ENCODE results near the gene SIGLEC11.

SIGLEC11 gene

GRCh38 chr19:49924004-49924880 lies 36.7 kb downstream of the SIGLEC11 start:
- no peak for DNase-seq

DNA sequence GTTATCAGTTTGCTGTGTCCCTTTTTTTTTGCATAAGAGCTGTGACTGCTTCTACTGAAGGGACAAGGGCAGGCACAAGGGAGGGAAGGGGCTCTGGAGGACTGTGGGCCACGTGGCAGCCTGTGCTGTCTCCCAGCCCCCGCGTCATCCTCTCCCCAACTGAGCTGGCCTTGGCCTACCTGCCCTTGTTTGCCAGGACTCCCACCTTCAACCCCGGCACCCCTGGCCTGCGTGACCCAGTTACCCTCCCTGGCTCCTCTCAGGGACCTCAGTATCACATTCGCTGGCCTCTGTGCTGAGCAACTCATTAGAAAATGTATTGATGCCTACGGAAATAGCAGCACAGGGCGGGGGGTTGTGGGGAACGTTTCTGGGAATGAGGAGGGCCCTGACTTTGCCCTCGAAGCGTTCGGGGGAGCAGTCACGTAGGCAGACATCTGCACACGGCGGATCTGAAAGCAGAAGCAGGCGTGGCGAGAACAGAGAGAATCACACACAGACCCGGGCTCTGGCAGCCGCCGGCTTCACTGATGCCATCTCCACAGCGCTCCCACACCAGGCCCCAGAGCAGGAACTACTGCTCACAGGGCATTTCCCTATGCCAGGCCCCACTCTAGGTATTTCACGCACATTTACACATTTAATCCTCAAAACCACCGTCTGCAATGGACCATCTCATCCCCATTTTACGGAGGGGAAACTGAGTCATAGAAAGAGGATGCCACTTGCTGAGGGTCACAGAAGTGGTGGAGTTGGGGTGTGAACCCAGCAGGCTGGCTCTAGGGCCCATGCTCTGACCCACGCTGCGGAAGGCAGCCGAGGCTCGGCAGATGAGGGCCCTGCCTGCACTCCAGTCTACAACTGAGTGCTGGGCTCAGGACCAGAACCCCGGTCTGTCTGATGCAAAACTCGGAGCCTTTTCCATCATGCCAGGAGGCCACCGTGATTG lies 37.6 kb downstream of the SIGLEC11 start:
- DNase-seq: no peak

- no peak for DNase-seq
Observed at GRCh38 chr19:49921871-49922795, 38.8 kb downstream of the SIGLEC11 start.

DNA sequence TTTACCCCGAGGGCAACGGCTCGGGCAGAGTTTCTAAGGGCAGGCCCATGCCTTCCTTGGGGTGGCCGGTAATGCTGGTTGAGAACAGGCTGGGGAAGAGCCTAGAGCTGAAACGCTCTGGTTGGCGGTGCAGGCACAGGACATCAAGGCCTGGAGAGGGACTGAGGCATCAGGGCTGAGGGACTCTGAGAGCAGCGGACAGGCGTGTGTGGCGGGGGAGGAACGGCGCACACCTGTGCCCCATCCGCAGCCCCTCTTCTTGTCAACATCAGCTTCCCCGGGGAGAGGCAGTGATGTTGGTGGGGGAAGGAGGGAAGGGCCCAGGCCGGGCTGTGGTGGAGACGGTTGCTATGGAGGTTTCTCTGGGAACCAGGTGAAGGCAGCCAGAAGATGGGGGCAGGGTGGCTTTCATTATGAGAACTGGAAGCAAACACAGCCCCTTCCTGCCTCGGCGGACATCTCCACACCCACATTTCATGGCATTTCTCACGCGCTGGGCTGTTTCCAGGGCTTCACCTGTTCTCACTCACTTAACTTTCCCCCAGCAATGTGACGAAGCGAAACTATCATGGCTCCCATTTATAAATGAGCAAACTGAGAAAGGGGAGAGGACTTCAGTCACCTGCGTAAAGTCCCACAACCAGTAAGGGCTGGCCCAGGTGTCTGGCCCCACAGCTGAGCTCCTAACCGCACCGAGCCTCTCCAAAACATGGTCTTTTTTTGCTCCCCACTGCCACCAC lies 40.2 kb downstream of the SIGLEC11 start:
- no peak for DNase-seq

- DNase-seq: no peak
Observed at GRCh38 chr19:49918089-49918488, 42.9 kb downstream of the SIGLEC11 start.

- DNase-seq: no peak
Observed at GRCh38 chr19:49916839-49917733, 43.9 kb downstream of the SIGLEC11 start.

DNA sequence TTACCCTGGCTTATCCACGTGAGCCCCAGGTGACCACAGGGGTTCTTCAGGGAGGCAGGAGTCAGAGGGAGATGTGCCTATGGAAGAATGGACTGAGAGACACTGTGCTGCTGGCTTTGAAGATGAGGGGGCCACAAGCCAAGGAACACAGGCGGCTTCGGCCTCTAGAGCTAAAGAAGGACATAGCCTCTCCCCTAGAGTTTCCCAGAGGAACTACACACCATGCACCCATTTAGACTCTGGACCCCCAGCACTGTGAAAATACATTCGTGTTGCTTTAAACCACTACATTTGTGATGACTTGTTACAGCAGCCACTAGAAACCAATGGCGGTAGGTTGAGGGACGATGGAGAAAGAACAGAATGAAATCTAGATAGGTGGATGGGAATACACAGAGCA lies 45.7 kb downstream of the SIGLEC11 start:
- DNase-seq: no peak

GRCh38 chr19:49913720-49914119 lies 47.3 kb downstream of the SIGLEC11 start:
- DNase-seq: no peak

DNA sequence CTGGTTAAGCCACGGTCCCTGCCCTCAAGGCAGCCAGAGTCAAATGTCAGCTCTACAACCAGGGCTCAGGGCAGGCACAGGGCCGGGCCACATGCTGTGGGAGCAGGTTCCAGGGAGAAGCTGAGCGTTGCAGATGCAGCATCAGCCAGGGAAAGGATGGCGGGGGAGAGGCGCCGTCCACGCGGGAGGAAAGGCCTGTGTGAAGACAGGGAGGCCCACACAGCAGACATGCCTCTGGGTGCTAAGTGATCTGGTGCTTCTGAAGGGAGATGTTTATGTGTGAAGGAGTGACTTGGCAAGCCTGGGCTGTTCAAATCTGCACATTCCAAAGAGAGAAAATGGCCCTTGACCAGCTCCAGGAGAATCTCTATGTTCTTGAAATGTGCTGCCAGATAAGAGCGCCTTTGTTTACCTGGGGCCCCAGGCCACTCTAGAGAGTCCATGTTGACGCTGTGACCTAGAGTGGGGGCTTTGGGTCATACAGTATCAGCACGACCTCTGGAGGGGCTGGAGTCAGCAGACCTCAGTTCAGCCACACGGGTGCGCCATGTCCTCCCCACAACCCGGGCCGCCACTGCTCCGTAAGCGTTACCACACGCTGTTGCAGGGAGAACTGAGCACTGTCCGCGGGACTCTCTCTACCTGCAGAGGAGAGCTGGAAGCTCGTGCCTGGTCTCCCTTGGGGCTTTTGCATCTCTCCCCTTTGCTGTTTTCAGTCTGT lies 47.8 kb downstream of the SIGLEC11 start:
- DNase-seq: no peak

DNA sequence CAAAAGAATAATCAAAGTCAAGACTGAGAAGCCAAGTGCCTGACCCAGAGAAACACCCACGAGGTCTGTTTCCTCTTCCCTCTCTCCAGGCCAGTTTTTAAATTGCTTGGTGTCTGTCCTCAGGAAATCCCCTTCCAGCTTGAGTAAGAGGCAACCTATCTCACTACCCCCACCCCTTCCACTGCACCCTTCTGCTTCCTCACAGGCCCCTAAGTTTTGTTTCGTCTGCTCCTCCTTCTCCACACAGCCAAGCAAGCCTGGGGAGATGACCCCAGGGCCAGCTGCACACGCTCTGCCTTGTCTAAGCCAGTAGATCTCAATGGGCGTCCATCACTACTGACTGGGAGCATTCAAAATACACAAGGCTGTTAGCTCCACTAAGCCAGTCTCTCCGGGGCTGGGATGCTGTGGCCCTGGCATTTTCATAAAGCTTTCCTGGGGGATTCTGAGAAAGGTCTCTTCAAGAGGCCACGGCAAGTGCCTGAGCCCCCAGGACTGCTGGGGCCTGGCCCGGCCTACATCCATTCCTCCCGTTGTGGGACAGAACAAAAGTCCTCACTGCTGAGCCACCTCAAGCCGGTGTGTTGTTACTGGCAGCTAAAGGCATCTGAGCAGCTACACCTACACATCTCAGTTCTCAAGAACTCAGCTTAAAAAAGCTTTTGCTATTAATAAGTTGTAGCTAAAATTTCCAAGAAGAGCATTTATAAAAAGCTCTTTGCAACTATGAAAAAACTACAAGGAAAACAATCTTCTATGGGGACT lies 49.4 kb downstream of the SIGLEC11 start:
- no peak for DNase-seq

- no peak for DNase-seq
Observed at GRCh38 chr19:49910179-49910578, 50.8 kb downstream of the SIGLEC11 start.

DNA sequence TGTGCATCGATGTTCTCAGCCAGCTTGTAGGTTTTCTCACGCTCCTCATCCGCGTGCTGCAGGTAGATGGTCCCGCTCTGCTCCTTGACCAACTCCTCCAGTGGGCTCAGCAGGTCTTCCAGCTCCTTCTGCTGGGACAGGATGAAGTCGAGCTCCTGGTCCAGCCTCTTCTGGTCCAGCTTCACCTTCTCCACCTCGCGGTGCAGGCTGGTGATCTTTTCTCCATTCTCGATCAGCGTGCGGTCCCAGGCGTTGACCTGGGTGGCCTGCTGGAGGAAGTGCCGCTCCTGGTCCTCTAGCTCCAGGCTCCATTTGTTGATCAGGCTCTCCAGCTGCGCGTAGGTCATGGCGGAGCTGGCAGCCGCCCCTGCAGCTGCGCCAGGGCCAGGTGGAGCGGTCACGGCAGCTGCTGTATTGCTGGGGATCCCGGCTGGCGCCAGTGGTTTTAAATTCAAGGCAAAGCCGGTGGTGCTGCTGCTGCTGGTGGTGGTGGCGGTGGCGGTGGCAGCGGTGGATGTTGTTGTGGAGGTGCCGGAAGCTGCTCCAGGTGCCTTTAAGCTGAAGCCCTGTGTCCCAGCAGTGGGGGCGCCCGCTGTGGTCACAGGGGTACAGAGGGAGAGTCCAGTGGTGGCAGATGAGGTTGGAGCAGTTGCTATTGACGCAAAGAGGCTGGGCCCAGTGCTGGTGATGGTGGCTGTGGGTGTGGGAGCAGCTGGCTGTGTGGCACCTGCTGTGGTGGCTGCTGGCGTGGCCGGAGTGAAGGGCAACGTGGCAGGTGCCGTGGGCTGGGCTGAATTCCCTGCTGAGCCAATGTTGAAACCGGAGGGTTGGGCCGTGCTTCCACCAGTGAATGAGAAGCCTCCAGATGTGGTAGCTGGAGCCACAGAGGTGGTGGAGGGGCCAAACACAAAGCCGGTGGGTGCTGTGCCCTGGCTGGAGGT lies 52.2 kb downstream of the SIGLEC11 start:
- no peak for DNase-seq

DNA sequence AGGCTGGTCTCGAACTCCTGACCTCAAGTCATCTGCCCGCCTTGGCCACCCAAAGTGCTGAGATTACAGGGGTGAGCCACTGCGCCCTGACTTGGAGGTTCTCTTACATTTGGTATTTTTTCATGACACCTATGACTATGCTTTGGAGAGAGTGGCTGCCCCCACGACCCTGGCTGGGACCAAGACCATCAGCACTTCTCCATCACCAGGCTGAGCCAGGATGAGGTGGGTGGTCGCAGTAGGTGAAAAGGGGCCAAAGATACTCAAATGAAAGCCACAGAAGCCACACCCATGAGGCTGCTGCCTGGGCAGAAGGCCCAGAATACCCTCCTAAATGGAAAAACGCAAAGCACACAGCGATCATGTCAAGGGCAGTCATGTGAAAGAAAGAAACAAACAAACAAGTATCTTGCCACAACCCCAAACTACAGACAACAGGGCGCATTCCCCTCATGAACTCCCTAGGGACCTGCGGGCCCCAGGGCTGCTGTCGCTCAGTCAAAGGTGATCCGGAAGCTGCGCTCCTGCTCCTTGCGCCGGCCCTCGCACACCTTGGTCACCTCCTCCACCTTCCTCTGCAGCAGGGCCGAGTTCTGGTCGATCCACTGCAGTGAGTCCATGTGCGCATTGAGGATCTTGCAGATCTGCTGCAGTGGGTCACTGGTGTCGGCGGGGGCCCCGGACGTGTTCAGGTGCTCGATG lies 53.1 kb downstream of the SIGLEC11 start:
- no peak for DNase-seq

- DNase-seq: no peak
Observed at GRCh38 chr19:49906879-49907564, 54.0 kb downstream of the SIGLEC11 start.

DNA sequence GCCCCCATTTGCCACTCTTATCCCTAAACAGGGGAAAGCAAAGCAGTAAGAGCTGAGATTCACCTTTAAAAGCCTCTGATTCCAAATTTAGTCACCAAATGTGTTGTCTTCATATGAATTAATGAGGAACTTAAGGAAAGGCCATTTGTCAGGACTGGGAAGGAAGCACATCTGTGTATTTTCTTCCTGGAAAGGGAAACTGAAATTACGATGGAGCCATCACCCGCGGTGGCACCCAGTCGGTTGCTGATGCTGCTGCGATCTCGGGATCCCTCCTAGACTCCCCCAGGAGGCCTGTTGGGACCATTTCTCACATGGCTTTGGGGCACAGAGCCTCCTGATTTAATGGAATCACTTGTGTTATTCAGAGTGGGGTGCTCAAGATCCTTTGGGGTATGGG lies 56.8 kb downstream of the SIGLEC11 start:
- no peak for DNase-seq
